GM12801 (cell line): ENCODE data around the gene LPP.

Experiments
- CTCF ChIP-seq: IDR thresholded peaks from one replicate; pipeline ENCODE4 v1.5.1; 2011; ENCODE audit warnings: control low read depth; ENCODE audit not compliant: insufficient read length; ENCODE audit errors: extremely low read depth

Gene LPP

GRCh38 chr3:188905547-188905946 is 751.6 kb downstream of the LPP start:
- TF ChIP-seq CTCF = no peak

- TF ChIP-seq CTCF = no peak
Measured at GRCh38 chr3:188906236-188906635, 752.3 kb downstream of the LPP start.

- no peak for TF ChIP-seq CTCF
Measured at GRCh38 chr3:188908002-188908850, 754.3 kb downstream of the LPP start.

- TF ChIP-seq CTCF = no peak
Measured at GRCh38 chr3:188911026-188911850, 757.3 kb downstream of the LPP start.

GRCh38 chr3:188913084-188913483 is 759.1 kb downstream of the LPP start:
- no peak for TF ChIP-seq CTCF

GRCh38 chr3:188914552-188914951 is 760.6 kb downstream of the LPP start:
- no peak for TF ChIP-seq CTCF

GRCh38 chr3:188915127-188915526 is 761.2 kb downstream of the LPP start:
- TF ChIP-seq CTCF = no peak
